GM19395 (cell line): ENCODE measurements around the gene TMEM9.

Experiments
- ATAC-seq: cut with Tn5 transposase; IDR thresholded peaks from one replicate; pipeline ENCODE4 v1.9.1; 2021; ENCODE audit warnings: mild to moderate bottlenecking, moderate library complexity; ENCODE audit not compliant: unreplicated experiment

The TMEM9 gene

DNA sequence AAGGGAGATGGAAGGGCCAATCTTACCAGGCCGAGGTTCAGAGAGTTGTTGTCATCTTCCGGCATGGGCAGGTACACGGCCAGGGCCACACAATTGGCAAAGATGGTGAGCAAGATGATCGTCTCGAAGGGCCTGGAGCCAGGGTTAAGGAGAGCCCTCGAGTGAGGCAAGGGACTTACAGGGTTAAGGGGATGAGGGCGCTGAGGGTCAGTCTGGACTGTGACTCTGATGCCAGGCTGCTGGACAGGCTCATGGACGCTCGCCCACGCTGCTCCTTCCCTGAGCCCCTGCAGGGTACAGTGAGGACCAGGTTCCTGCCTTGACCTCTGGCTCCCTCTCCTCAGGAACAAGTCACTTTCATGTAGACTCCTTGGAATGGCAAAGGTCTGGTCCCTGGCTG is 44.1 kb downstream of the TMEM9 start:
- no peak for ATAC-seq

DNA sequence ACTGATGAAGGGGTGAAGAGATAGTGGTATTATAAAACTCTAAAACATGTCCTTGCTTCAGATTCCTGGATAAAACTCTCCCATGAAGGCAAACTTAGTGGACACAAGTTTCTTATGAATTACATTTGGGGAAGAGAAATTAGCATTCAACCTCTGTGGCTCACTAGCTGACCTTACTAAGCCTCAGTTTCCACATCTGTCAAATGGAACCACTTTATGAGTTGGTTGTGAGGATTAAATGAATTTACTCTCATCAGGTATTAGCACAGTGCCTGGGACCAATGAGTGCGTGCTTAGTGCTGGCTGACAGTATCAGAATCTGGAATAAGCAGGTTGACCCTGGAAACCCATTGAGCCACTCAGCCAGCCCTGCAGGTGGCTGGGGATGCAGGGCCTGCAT is 44.6 kb downstream of the TMEM9 start:
- no peak for ATAC-seq

- ATAC-seq = no peak
Observed at GRCh38 chr1:201108614-201109013, 45.7 kb downstream of the TMEM9 start.

DNA sequence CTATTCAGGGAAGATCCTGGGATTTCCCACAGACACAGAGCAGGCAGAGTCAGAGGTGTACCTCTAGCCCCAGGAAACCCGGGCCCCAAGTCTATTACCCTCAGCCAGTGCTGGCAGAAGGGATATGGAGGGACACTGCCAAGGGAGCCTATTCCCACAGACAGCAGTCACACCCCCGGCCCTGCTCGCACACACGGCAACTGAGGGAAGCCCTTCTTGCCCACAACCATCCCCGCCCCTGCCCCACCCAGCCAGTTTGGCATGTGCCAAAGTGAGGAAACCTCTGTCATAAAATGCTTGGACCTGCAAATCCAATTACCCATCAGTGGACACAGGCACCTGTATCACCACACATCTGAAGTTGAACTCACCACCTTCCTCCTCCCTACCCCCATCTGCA is 48.6 kb downstream of the TMEM9 start:
- ATAC-seq = no peak

GRCh38 chr1:201104141-201104540 is 50.1 kb downstream of the TMEM9 start:
- ATAC-seq = no peak

DNA sequence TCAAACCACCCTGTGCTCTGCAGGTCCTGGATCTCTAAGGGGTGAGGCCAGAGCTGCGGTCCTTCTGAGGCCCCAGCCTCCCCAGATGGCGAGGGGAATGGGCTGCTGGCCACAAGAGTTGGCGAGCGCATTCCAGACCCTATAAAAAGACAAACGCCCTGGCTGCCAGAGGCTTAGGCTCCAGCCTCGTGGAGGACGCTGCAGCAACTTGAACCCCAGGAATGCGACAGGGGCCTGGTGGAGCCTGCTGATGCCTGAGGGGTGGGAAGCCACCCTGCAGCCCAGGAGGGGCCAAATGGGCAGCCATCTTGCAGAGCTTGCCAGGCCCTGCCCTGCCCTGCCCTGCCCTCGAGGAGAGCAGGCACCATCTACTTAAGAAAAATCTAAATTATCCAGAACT is 50.6 kb downstream of the TMEM9 start:
- no peak for ATAC-seq

- ATAC-seq = no peak
Observed at GRCh38 chr1:201100169-201100930, 53.9 kb downstream of the TMEM9 start.

- no peak for ATAC-seq
Observed at GRCh38 chr1:201098992-201099677, 55.1 kb downstream of the TMEM9 start.

DNA sequence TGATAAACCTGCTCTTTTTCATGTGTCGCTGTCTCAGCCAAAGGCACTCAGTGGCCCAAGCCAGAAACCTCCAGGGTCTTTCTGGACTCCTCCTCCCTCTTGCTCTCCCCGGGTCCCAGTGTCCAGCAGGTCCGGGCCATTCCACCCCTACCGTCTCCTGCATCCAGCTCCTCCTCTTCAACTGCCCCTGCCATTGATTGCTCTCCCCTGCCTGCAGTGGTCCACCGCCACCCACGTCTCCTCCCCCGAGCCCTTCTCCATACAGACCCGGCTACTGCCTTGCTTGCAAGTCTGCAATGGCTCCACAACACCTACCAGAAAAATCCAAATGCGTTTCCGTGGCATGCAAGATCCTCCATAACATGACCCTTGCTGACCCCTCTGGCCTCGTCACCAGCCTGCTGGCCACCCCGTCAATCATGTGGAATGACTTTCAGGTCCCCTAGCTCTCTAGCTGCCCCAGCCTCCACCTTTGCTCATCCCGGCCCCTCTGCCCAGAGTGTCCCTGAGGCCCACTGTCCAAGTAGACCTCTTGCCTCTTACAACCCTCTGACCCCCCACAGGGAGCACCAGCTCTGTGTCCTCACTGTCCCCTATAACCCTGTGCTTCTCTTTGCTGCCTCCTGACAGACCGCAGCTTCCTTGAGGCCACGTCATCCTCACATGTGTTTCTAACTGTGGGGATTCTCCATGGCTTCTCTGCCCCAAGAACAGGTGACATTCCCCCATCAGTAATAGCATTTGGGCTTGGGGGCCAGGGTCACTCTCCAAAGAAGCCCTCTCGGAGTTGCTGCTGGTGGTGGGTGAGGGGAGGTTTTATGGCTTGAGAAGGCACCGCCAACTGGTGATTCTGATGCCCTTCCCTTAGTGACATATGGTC is 57.1 kb downstream of the TMEM9 start:
- no peak for ATAC-seq

DNA sequence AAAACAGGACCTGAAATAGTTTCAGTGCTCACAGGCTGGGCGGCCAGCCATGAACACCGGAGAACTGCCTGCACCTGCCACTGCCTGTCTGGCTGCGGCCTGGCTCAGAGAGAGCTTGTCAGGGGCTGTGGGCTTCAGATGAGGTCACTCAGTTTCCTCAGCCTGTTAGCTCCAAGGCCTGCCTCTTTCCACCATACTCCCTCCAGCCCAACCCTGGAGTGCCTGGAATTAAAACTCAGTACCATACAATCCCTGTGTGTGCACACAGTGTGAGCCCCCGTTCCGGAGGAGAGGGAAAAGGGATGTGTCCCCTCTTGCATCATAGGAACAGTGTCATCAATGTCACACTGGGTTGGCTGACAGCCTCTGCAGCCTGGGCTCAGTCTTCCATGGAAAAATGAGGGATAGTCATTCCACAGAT is 58.2 kb downstream of the TMEM9 start:
- no peak for ATAC-seq

DNA sequence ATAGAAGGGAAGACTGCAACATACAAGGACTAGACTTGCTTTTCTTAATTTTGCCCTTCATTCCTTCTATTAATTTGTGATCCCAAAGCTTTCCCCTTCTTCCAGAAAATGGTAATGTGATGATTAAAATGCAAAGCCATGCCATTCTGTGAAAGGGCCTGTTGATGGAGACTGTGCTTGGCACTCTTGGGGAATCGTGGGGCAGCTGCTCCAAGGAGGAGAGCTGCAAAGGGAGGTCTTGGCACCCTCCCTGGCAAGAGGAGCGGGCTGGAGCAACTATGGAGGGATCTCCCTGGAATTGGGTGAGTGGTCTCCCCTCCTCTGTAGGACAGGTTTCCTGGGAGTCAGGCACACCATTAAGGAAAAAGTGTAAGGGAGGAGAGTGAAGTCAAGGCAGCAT is 58.7 kb downstream of the TMEM9 start:
- no peak for ATAC-seq

DNA sequence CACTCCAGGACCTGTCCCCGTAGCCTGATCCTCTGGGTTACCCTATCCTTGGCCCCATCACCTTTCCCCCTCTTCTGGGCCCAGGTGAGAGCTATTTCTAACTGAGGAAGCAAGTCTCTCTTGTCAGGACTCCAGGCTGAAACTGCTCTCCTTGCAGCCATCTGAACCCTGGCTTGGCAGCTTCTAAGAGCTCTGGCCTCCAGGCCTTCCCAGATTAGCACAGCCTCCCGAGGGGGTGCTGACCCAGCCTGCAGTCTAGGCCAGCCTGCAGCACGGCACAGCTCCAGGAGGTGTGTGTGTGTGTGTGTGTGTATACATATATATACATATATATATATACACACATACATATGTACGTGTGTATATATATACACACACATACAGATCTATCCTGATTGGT is 59.4 kb downstream of the TMEM9 start:
- ATAC-seq = no peak

DNA sequence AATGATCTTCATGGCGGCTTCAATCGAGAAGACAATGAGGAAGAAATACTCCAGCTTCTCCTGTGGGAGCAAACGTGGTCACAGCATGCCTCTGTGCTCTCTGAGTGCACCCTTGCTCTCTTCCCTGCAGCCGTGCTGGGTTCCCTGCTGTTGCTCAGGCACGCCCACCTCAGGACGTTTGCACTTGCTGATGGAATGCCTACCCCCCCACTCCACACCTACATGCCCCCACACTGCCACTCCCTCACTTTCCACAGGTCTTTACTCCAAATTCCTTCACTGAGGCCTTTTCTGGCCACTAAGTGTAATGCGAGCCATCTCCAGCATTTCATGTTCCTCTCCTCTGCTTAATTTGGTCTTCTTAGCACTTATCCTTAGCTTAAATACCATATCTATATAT is 60.3 kb downstream of the TMEM9 start:
- ATAC-seq = no peak

GRCh38 chr1:201093561-201093960 is 60.7 kb downstream of the TMEM9 start:
- ATAC-seq = no peak

GRCh38 chr1:201092738-201093137 is 61.5 kb downstream of the TMEM9 start:
- no peak for ATAC-seq

DNA sequence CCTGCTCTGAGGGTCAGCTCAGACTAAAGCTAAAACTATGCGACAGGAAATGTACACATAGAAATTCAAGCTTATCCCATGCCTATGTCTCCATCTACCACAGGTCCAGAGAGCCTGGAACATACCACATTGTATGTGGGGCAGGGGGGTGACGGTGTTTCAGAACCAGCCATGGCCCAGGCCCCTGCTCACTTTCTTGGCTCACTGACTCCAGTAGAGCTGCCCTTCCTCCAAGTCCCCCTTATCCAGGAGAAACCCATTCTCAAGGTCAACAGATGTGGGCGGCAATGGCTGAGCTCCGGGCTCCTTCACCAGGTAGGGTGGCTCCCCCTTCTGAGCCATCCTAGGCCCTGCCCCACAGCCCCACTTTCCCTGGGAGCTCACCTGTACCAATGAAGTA is 63.0 kb downstream of the TMEM9 start:
- no peak for ATAC-seq

DNA sequence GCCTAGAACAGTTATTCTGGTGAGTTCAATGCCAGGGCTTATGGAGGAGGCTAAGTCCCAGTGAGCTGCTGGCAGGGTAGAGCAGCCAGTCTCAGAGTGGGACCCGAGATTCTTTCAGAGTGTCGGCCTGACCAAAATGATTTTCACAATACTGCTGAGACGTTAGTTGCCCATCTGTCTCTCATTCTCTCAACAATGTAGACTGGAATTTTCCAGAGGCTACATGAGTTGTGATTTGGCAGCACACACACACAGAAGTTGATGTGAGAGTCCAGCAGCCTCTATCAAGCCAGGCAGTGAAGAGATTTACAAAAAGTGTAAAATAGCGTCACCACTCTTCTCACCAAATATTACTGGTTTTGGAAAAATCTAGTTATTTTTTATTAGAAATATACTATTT is 63.7 kb downstream of the TMEM9 start:
- no peak for ATAC-seq

DNA sequence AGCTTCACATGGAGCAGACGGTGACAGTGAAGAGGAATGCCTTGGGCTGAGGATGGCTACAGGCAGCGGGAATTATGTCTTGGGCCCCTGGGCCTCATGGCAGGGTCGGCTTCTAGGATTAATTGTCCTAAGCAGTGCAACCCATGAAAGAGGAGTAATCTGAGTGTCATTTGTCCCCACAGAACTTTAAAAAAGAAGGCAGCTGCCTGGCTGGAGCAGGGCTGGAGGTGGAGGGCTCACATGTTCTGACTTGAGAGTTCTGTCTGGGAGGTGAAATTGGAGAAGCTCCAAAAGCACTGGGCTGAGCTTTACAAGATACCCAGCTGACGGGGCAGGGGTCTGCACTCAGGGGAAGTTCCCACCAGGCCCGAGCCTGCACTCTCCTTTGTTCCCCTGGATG is 64.7 kb downstream of the TMEM9 start:
- ATAC-seq = no peak

- ATAC-seq = no peak
Observed at GRCh38 chr1:201088901-201089525, 65.3 kb downstream of the TMEM9 start.

GRCh38 chr1:201088395-201088794 is 65.9 kb downstream of the TMEM9 start:
- ATAC-seq = no peak
